GM13976 (cell line): ENCODE results near the gene WASHC3.

ENCODE experiments used
- DNase-seq: peaks from one replicate; pipeline ENCODE4 v3.0.0; 2012; ENCODE audit warnings: low spot score
- CTCF ChIP-seq: IDR thresholded peaks from 2 replicates; pipeline ENCODE4 v1.5.1; 2012; ENCODE audit warnings: borderline replicate concordance, mild to moderate bottlenecking; ENCODE audit not compliant: insufficient read depth; ENCODE audit errors: extremely low read depth, missing control alignments, control extremely low read depth
- in situ Hi-C: fragments of 300-500 bp; cut with MboI; formaldehyde crosslinking; loops from one replicate; pipeline ENCODE4 v1.12.0; 2022; ENCODE audit warnings: low sequenced_read_pairs, mixed read lengths, inconsistent platforms; ENCODE audit not compliant: unreplicated experiment

Gene WASHC3

GRCh38 chr12:102061560-102062418, at the start of gene WASHC3:
Gene WASHC3 (minus strand): TSS chr12:102061991. CDS start chr12:102061962, 29 bp downstream.
- TF ChIP-seq CTCF = no peak
- peak; percentile 86 for DNase-seq
- in situ Hi-C loops = no loop called here

GRCh38 chr12:102110782-102111181, 49.0 kb upstream of the WASHC3 start:
- no peak for DNase-seq
- no peak for TF ChIP-seq CTCF
- in situ Hi-C loops = no loop called here

- no peak for TF ChIP-seq CTCF
- in situ Hi-C loops = no loop called here
- DNase-seq = no peak
Observed at GRCh38 chr12:102107970-102108369, 46.2 kb upstream of the WASHC3 start.

GRCh38 chr12:102106905-102107304, 45.1 kb upstream of the WASHC3 start:
- in situ Hi-C loops = no loop called here
- DNase-seq = no peak
- TF ChIP-seq CTCF = no peak

- no peak for DNase-seq
- TF ChIP-seq CTCF = no peak
- in situ Hi-C loops = no loop called here
Observed at GRCh38 chr12:102096855-102097254, 35.1 kb upstream of the WASHC3 start.

- TF ChIP-seq CTCF = peak; percentile 42
- in situ Hi-C loops = no loop called here
- DNase-seq = peak; percentile 15
Observed at GRCh38 chr12:102095677-102096263, 34.0 kb upstream of the WASHC3 start.
